Measurements from ENCODE around the gene LARP4B.

GRCh38 chr10:804191-804781 is 127.2 kb downstream of the LARP4B start:
- no peak for TF ChIP-seq CTCF (IDR thresholded peaks at IDR 0.05)
- no peak for TF ChIP-seq CHD2 (IDR thresholded peaks at IDR 0.05; ENCODE audit: low read length, partially characterized antibody)
- no peak for TF ChIP-seq NFIC (IDR thresholded peaks at IDR 0.05; ENCODE audit: borderline replicate concordance)
- TF ChIP-seq RAD21 (IDR thresholded peaks at IDR 0.05; ENCODE audit: low read length) = no peak
- no peak for TF ChIP-seq NRF1 (IDR thresholded peaks at IDR 0.05; ENCODE audit: low read depth, low read length)
